ENCODE data around the gene SUPT20HL2. TPM values are rescaled to one million over a fixed set of nuclear protein-coding genes. Genes with fewer than 3 reads are reported as not detected.

Gene SUPT20HL2
- total RNA-seq, 1 experiment from 2014 or later: not detected

DNA sequence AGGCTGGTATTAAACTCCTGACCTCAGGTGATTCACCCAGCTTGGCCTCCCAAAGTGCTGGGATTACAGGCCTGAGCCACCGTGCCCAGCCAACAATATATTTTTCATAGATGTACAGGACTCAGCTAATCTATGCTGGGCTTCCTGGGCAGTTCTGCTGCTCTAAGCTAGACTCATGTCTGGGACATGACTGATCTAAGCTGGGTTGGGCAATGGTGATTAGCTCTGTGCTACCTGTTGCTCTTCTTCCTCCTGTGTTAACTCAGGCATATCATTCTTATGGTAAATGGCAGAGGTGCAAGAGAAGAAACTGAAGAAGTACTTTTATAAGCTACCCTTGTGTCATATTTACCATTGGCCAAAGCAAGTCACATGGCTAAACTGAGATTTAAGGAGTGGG lies 11.4 kb upstream of the SUPT20HL2 start:
- ChIA-PET CTCF (no interaction called here), POLR2A (ENCODE audit: unreplicated experiment) (no interaction called here)
- H3K4me2 ChIP-seq: no peak overlapping the region
- no peaks in the 10 kb centered on the region for H3F3A ChIP-seq (ENCODE audit: insufficient read depth, low read depth)
- no peak for DNase-seq
- H4K20me1 ChIP-seq (ENCODE audit: insufficient read depth): no peaks in the 10 kb centered on the region
- H3K9me2 ChIP-seq (ENCODE audit: insufficient read depth): no peaks in the 10 kb centered on the region
- no peaks in the 10 kb centered on the region for H3K27me3 ChIP-seq (ENCODE audit: insufficient read depth, low read depth)
- H3K36me3 ChIP-seq (ENCODE audit: low read depth): no peaks in the 10 kb centered on the region
- no peaks in the 10 kb centered on the region for H3K79me2 ChIP-seq (ENCODE audit: low read depth)
- no peaks in the 10 kb centered on the region for H3K9me3 ChIP-seq (ENCODE audit: insufficient read depth, low read depth)
- TF ChIP-seq EZH2 (IDR thresholded peaks at IDR 0.05; ENCODE audit: low read depth): no peak
- TF ChIP-seq, protein P1, sequence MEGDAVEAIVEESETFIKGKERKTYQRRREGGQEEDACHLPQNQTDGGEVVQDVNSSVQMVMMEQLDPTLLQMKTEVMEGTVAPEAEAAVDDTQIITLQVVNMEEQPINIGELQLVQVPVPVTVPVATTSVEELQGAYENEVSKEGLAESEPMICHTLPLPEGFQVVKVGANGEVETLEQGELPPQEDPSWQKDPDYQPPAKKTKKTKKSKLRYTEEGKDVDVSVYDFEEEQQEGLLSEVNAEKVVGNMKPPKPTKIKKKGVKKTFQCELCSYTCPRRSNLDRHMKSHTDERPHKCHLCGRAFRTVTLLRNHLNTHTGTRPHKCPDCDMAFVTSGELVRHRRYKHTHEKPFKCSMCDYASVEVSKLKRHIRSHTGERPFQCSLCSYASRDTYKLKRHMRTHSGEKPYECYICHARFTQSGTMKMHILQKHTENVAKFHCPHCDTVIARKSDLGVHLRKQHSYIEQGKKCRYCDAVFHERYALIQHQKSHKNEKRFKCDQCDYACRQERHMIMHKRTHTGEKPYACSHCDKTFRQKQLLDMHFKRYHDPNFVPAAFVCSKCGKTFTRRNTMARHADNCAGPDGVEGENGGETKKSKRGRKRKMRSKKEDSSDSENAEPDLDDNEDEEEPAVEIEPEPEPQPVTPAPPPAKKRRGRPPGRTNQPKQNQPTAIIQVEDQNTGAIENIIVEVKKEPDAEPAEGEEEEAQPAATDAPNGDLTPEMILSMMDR (conservative IDR thresholded peaks at IDR 0.05): no peak
- intact Hi-C loops (cut with micrococcal nuclease; ENCODE audit: unreplicated experiment): no loop called here
- no peak overlapping the region for H3K4me3 ChIP-seq
- H3K4me1 ChIP-seq (replicated peaks; ENCODE audit: insufficient read depth): no peaks in the 10 kb centered on the region
- H2AFZ ChIP-seq: no peak overlapping the region
- H3K27ac ChIP-seq: no peak overlapping the region
- no TSS peak for BruUV-seq (replicated peaks)

DNA sequence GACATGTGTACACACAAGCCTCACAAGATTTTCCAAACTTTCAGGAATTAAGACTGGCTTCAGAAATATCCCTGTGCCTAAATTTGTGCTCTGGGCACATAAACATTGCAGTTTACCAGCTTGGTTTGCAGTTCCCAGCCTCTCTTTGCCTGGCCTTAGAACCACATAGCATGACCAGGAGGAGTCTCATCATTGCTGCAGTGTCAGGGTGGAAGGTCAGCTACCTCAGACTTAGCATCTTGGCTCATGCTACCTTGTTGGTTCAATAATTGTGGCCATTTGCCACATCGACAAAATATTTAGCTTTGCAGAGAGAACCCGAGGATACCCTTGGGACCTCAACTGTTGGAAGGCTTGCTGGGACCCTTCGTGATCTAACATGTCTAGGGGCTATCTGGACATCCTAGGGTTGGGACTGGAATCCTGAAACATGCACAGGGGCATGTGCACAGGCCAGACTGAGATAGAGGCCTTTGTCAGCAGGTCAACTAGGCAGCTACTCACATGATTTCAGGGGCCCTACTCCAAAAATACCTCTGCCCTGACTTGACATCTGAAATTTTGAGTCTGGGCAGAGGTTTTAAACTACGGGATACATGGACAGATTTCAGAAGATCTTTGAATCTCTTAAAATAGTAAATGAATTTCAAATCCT lies 8.0 kb upstream of the SUPT20HL2 start:
- POLR2A ChIA-PET (ENCODE audit: unreplicated experiment): no interaction called here
- intact Hi-C loops (cut with micrococcal nuclease; ENCODE audit: unreplicated experiment): no loop called here

DNA sequence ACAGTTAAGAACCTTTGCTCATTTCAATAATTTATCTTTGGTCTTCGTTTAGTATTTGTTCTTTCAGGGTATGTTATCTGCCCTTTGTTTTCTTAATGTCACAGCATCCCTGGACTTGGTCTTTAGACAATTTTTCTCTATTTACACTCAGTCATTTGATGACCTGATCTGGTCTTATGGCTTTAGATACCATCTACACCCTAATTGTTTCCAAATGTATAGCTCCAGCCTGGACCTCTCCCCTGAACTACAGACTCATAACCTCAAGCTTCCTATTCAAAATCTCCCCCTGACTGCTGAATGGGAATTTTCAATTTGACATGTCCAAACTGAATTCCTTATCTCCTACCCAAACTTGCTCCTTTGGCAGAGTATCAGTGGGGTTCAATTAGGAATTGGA lies 3.7 kb upstream of the SUPT20HL2 start:
- CTCF ChIA-PET: interaction anchor here (0.6 kb wide), 1 partner anchor 435 kb away, joined by 3 read pairs; no protein-coding TSS in a partner anchor
- intact Hi-C loops (cut with micrococcal nuclease; ENCODE audit: unreplicated experiment): no loop called here

More for the DNA sequence above, 8.0 kb upstream of the SUPT20HL2 start:
- TF ChIP-seq, protein P1 (conservative IDR thresholded peaks at IDR 0.05): no peak
- TF ChIP-seq EZH2 (IDR thresholded peaks at IDR 0.05; ENCODE audit: low read depth): no peak
- no peak overlapping the region for H2AFZ ChIP-seq
- no TSS peak for BruUV-seq (replicated peaks)
- H3K27me3 ChIP-seq (ENCODE audit: insufficient read depth, low read depth): no peaks in the 10 kb centered on the region
- DNase-seq: no peak
- H3K36me3 ChIP-seq (ENCODE audit: low read depth): no peaks in the 10 kb centered on the region
- no peaks in the 10 kb centered on the region for H4K20me1 ChIP-seq (ENCODE audit: insufficient read depth)
- H3K4me1 ChIP-seq (replicated peaks; ENCODE audit: insufficient read depth): no peaks in the 10 kb centered on the region
- no peaks in the 10 kb centered on the region for H3K9me2 ChIP-seq (ENCODE audit: insufficient read depth)
- H3K9me3 ChIP-seq (ENCODE audit: insufficient read depth, low read depth): no peaks in the 10 kb centered on the region
- H3K79me2 ChIP-seq (ENCODE audit: low read depth): no peaks in the 10 kb centered on the region
- H3K27ac ChIP-seq: no peak overlapping the region
- no peaks in the 10 kb centered on the region for H3F3A ChIP-seq (ENCODE audit: insufficient read depth, low read depth)
- no peak overlapping the region for H3K4me2 ChIP-seq
- CTCF ChIA-PET: no interaction called here
- no peak overlapping the region for H3K4me3 ChIP-seq

More for the DNA sequence above, 3.7 kb upstream of the SUPT20HL2 start:
- Histone ChIP-seq H3K4me2 (no peak overlapping the region), H3F3A (ENCODE audit: insufficient read depth, low read depth) (no peaks in the 10 kb centered on the region), H4K20me1 (ENCODE audit: insufficient read depth) (no peaks in the 10 kb centered on the region), H3K36me3 (ENCODE audit: low read depth) (no peaks in the 10 kb centered on the region), H3K4me1 (replicated peaks; ENCODE audit: insufficient read depth) (no peaks in the 10 kb centered on the region), H3K9me3 (ENCODE audit: insufficient read depth, low read depth) (no peaks in the 10 kb centered on the region), H2AFZ (no peak overlapping the region), H3K79me2 (ENCODE audit: low read depth) (no peaks in the 10 kb centered on the region), H3K27ac (no peak overlapping the region), H3K9me2 (ENCODE audit: insufficient read depth) (no peaks in the 10 kb centered on the region), H3K27me3 (ENCODE audit: insufficient read depth, low read depth) (no peaks in the 10 kb centered on the region), H3K4me3 (no peak overlapping the region)
- TF ChIP-seq, protein P1 (conservative IDR thresholded peaks at IDR 0.05): no peak
- TF ChIP-seq EZH2 (IDR thresholded peaks at IDR 0.05; ENCODE audit: low read depth): no peak
- DNase-seq: no peak
- POLR2A ChIA-PET (ENCODE audit: unreplicated experiment): no interaction called here
- BruUV-seq (replicated peaks): no TSS peak

Data from PC-9 (cell line).